ENCODE results near the gene C19orf85.
A peak's percentile ranks its signal among the peaks of the same experiment; 100 is the strongest.

C19orf85 gene

GRCh38 chr19:55461259-55461973 is 3.1 kb downstream of the C19orf85 start, which contains the start of gene ISOC2 (continued):
- TF ChIP-seq ZSCAN4 (tag by site-specific recombination; IDR thresholded peaks at IDR 0.05) (0 out of 2 replicates have a peak, but pooled peaks have one; percentile 16), ZNF10 (tag by site-specific recombination; IDR thresholded peaks at IDR 0.05) (peak; percentile 61; the same call in 1 of the 2 replicates), ZBTB10 (tag by site-specific recombination; IDR thresholded peaks at IDR 0.05) (peak; percentile 12; the same call in 1 of the 2 replicates), ZNF830 (tag by site-specific recombination; IDR thresholded peaks at IDR 0.05; ENCODE audit: low read depth) (no peak), ZNF37A (tag by site-specific recombination; IDR thresholded peaks at IDR 0.05) (no peak), GLIS1 (tag by site-specific recombination; IDR thresholded peaks at IDR 0.05) (peak; percentile 98), ZNF843 (tag by site-specific recombination; IDR thresholded peaks at IDR 0.05) (peak; percentile 62; the same call in 1 of the 2 replicates), ZNF16 (tag by site-specific recombination; IDR thresholded peaks at IDR 0.05; ENCODE audit: low read depth) (no peak), ZNF174 (tag by site-specific recombination; IDR thresholded peaks at IDR 0.05) (no peak), KLF10 (tag by site-specific recombination; IDR thresholded peaks at IDR 0.05) (peak; percentile 79), ZFHX2 (tag by site-specific recombination; conservative IDR thresholded peaks at IDR 0.05) (peak; percentile 87), ZNF24 (tag by site-specific recombination; IDR thresholded peaks at IDR 0.05) (peak; percentile 69; the same call in 1 of the 2 replicates), ZNF169 (tag by site-specific recombination; IDR thresholded peaks at IDR 0.05) (no peak), ZEB2 (tag by site-specific recombination; IDR thresholded peaks at IDR 0.05) (peak; percentile 94), ZNF561 (tag by site-specific recombination; IDR thresholded peaks at IDR 0.05; ENCODE audit: borderline replicate concordance) (peak; percentile 94), ZNF138 (tag by site-specific recombination; IDR thresholded peaks at IDR 0.05; ENCODE audit: borderline replicate concordance) (no peak), ZNF677 (tag by site-specific recombination; IDR thresholded peaks at IDR 0.05) (no peak), BCL11B (tag by site-specific recombination; IDR thresholded peaks at IDR 0.05; ENCODE audit: low read depth) (no peak; the same call in 1 of the 2 replicates), ZNF768 (tag by site-specific recombination; IDR thresholded peaks at IDR 0.05) (peak; percentile 83; the same call in 1 of the 2 replicates), ZNF623 (tag by site-specific recombination; IDR thresholded peaks at IDR 0.05) (0 out of 2 replicates have a peak, but pooled peaks have one; percentile 3), ZNF837 (tag by site-specific recombination; IDR thresholded peaks at IDR 0.05) (no peak), ZNF645 (tag by site-specific recombination; IDR thresholded peaks at IDR 0.05) (no peak), ZBTB48 (tag by site-specific recombination; IDR thresholded peaks at IDR 0.05) (peak; percentile 25; the same call in 1 of the 2 replicates), ZNF558 (tag by site-specific recombination; IDR thresholded peaks at IDR 0.05) (no peak), ZNF629 (tag by site-specific recombination; IDR thresholded peaks at IDR 0.05) (peak; percentile 49; the same call in 1 of the 2 replicates), KLF16 (tag by site-specific recombination; IDR thresholded peaks at IDR 0.05) (peak; percentile 72), EGR2 (tag by site-specific recombination; IDR thresholded peaks at IDR 0.05; ENCODE audit: low read depth) (peak; percentile 82), ZNF580 (tag by site-specific recombination; IDR thresholded peaks at IDR 0.05) (peak; percentile 42; the same call in 1 of the 2 replicates), SP7 (tag by site-specific recombination; IDR thresholded peaks at IDR 0.05) (peak; percentile 64; the same call in 1 of the 2 replicates), ZNF658 (tag by site-specific recombination; IDR thresholded peaks at IDR 0.05) (no peak), ZSCAN30 (tag by site-specific recombination; IDR thresholded peaks at IDR 0.05) (peak; percentile 71), PRDM10 (tag by site-specific recombination; IDR thresholded peaks at IDR 0.05) (peak; percentile 29; the same call in 1 of the 2 replicates)
